NB4 (cell line): ENCODE results near the gene SLC6A19.

Experiments used
- DNase-seq: peaks from one replicate; pipeline ENCODE4 v3.0.0; 2010; ENCODE audit warnings: low read depth
- H3K4me3 ChIP-seq: one replicate; pipeline ENCODE4 v1.5.1; 2011; ENCODE audit warnings: mild to moderate bottlenecking, low read depth, low read length, moderate library complexity
- CTCF ChIP-seq: IDR thresholded peaks from one replicate; pipeline ENCODE4 v1.5.1; 2012; ENCODE audit warnings: low read depth, low read length
- MAX ChIP-seq: IDR thresholded peaks from 2 replicates; pipeline ENCODE4 v1.6.1; 2011; ENCODE audit warnings: low read depth, low read length
- MYC ChIP-seq: IDR thresholded peaks from 2 replicates; pipeline ENCODE4 v1.6.1; 2011; ENCODE audit warnings: low read depth, low read length
- POLR2A ChIP-seq: IDR thresholded peaks from 2 replicates; pipeline ENCODE4 v1.6.1; 2011; ENCODE audit warnings: mild to moderate bottlenecking; ENCODE audit not compliant: insufficient read length; ENCODE audit errors: extremely low read depth

Gene SLC6A19

GRCh38 chr5:1229822-1230221, 28.4 kb downstream of the SLC6A19 start:
- DNase-seq, result no peak
- TF ChIP-seq MAX, result no peak
- H3K4me3 ChIP-seq, result no peak overlapping the region

GRCh38 chr5:1230551-1230950, 29.2 kb downstream of the SLC6A19 start:
- no peak for DNase-seq
- TF ChIP-seq MAX (no peak), POLR2A (no peak), MYC (no peak), CTCF (no peak)
- H3K4me3 ChIP-seq, result no peak overlapping the region

DNA sequence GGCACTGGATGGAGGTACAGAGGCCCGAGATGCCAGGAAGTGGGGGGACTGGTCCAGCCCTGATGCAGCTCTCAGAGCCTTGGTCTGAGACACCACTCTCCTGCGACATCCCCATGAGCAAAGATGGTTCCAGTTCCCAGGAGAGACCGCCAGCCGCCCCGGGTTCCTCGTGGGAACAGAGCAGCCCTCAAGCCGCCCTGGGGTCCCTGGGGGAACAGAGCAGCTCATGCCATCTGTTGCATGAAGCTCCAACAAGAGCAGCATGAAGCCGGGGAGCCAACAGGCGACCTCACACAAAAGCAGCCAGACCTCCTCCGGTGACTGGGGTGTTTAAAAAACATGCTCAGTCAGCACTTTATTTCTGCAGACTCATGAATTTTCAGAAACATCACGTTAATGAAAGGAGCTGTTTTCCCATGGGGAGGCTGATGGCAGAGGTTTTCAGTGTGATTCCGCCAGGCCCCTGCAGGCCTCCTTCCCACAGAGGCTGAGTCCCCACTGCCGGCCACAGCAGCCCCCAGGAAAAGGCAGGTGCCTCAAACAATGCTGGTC, 30.0 kb downstream of the SLC6A19 start:
- TF ChIP-seq POLR2A, result no peak
- no peak for TF ChIP-seq MYC
- no peak for TF ChIP-seq MAX
- TF ChIP-seq CTCF, result no peak
- no peak overlapping the region for H3K4me3 ChIP-seq
- no peak for DNase-seq

DNA sequence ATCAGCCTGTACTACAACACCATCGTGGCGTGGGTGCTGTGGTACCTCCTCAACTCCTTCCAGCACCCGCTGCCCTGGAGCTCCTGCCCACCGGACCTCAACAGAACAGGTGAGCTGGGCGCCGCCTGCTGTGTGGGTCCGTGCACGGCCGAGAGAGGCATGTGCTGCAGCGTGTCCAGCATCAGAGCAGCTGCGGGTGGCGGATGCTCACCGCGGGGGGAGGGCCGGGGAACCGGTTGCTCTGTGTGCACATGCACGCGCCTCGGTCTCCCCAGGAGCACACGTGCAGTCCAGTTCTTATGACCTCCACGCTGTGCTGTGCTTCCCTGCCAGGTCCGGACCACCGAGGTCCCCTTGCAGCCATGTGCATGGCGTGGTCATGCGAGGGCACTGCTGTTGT, 31.4 kb downstream of the SLC6A19 start:
- no peak for DNase-seq
- H3K4me3 ChIP-seq, result no peak overlapping the region
- TF ChIP-seq CTCF (no peak), POLR2A (no peak), MYC (no peak), MAX (no peak)

DNA sequence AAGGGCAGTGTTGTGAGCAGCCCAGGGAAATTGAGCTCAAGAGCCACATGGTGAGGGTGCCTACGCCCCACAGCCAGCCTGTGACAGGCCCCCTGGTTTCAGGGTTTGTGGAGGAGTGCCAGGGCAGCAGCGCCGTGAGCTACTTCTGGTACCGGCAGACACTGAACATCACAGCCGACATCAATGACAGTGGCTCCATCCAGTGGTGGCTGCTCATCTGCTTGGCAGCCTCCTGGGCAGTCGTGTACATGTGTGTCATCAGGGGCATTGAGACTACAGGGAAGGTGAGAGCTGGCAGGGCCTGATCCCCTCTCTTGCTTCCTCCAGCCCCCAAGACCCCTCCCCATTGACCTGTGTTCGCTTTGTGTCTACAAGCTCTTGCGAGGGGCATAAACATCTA, 34.0 kb downstream of the SLC6A19 start:
- TF ChIP-seq CTCF, result no peak
- TF ChIP-seq POLR2A, result no peak
- no peak for TF ChIP-seq MAX
- no peak for TF ChIP-seq MYC
- no peak for DNase-seq
- no peak overlapping the region for H3K4me3 ChIP-seq

DNA sequence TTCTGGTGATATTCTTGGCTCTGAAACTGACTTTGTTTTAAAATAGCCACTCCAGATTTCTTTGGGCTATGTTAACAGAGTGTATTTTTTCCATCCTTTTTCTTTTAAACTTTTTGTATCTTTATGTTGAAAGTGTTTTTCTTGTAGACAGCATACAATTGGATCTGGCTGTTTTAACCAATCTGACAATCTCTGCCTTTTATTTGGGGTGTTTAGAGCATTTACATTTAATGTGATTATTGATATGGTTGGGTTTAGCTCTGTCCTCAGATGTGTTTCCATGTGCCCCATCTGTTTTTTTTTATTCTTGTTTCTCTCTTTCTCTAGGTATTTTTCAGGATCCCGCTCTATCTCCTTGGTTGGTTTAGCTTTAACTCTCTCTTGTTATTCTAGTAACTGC, 34.4 kb downstream of the SLC6A19 start:
- TF ChIP-seq MYC (no peak), MAX (no peak), POLR2A (no peak), CTCF (no peak)
- no peak overlapping the region for H3K4me3 ChIP-seq
- no peak for DNase-seq
